Epidermal melanocyte (primary cell): ENCODE results near the gene USP9X.
"Not testable (repeated sequence)": the region's sequence is repeated elsewhere in the genome, so short reads cannot be mapped to it uniquely, and the experiment has no call there.

Source experiments
- DNase-seq: peaks from one replicate; pipeline ENCODE4 v3.0.0; 2011; ENCODE audit warnings: low spot score; ENCODE audit not compliant: insufficient read length

The USP9X gene, protein sequence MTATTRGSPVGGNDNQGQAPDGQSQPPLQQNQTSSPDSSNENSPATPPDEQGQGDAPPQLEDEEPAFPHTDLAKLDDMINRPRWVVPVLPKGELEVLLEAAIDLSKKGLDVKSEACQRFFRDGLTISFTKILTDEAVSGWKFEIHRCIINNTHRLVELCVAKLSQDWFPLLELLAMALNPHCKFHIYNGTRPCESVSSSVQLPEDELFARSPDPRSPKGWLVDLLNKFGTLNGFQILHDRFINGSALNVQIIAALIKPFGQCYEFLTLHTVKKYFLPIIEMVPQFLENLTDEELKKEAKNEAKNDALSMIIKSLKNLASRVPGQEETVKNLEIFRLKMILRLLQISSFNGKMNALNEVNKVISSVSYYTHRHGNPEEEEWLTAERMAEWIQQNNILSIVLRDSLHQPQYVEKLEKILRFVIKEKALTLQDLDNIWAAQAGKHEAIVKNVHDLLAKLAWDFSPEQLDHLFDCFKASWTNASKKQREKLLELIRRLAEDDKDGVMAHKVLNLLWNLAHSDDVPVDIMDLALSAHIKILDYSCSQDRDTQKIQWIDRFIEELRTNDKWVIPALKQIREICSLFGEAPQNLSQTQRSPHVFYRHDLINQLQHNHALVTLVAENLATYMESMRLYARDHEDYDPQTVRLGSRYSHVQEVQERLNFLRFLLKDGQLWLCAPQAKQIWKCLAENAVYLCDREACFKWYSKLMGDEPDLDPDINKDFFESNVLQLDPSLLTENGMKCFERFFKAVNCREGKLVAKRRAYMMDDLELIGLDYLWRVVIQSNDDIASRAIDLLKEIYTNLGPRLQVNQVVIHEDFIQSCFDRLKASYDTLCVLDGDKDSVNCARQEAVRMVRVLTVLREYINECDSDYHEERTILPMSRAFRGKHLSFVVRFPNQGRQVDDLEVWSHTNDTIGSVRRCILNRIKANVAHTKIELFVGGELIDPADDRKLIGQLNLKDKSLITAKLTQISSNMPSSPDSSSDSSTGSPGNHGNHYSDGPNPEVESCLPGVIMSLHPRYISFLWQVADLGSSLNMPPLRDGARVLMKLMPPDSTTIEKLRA (N-terminal part only)

DNA sequence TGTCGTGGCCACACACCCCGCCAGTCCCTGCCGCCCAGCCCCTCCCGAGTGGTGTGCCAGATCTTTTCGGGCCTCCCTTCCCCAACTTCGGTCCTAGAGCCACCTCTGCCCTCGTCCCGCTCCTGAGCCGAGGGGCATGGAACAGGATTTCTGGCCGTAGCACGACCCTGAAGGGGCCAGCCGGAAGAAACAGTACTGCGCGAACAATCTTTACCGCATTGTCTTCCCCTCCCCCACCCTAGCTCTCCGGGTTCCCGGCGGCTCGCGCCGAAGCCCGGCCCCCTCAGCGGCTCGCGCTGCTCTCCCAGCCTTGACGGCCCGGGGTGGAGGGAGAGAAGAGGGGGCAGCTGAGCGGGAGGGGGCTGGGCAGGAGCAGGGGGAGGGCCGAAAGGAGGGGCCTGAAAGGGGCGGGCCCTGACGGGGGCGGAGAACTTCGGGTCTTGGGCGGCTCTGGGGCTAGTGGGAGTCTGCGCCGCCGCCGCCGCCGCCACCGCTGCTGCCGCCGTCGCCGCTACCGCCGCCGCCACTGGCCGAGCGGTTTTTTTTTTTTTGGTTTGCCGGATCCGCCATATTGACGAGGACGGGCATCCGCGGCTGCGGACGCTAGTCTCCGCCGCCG is at the start of gene USP9X:
USP9X (plus strand) TSS at position 553 of the 619 bp plus-strand sequence. CDS start 38,184 bp downstream, outside the sequence.
- no peak for DNase-seq

DNA sequence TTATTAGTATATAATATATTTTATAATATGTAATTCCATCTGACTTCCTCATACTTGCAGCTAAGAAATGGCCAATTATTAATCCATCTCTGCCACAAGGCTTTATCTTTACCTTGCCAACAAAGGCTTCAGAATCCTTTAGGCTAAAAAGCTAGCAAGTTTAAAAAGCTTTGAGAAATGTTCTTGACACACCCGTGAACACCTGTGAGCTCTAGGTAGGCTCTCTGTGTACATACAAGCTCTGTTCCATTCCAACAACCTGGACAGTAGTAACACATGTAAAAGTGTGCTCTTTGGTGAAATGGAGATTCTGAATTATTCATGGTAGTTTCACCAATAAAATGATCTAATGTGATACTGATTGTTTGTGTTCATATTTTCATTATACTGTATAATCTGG is 49.7 kb upstream of the USP9X start:
- no peak for DNase-seq

DNA sequence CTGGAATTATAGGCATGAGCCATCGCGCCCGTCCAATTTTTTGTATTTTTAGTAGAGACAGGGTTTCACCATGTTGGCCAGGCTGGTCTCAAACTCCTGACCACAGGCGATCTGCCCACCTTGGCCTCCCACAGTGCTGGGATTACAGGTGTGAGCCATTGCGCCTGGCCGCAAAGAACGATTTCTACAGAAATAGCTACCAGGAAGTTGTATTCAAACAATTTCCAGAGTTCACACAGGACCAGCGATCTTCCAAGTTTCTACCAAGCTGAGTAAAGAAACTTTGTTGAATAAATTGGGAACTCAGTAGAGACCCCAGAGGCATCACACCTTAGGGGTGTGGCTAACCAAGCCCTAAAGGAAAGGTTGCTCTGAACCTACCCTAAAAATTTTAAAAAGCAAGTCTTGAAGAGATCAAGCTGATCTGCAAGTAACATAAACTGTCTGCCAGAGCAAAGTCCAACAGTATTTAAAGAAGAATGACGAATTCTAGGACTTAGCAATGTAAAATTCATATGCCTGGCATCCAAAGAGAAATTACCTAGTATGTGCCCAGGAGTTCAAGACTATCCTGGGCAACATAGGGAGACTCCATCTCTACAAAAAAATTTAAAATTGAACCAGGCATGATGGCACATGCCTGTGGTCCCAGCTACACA is 48.4 kb upstream of the USP9X start:
- DNase-seq, result no peak

DNA sequence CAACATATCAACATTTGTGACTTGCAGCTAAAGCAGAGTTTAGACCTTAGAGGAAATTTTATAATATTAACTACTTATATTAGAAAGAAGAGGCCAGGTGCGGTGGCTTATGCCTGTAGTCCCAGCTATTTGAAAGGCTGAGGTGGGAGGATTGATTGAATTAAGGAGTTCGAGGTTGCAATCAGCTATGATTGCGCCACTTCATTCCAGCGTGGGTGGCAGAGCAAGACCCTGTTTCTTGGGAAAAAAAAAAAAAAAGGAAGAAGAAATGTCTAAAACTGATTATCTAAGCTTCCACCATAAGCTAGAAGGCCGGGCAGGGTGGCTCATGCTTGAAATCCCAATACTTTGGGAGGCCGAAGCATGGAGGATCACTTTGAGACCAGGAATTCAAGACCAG is 42.0 kb upstream of the USP9X start:
- no peak for DNase-seq

DNA sequence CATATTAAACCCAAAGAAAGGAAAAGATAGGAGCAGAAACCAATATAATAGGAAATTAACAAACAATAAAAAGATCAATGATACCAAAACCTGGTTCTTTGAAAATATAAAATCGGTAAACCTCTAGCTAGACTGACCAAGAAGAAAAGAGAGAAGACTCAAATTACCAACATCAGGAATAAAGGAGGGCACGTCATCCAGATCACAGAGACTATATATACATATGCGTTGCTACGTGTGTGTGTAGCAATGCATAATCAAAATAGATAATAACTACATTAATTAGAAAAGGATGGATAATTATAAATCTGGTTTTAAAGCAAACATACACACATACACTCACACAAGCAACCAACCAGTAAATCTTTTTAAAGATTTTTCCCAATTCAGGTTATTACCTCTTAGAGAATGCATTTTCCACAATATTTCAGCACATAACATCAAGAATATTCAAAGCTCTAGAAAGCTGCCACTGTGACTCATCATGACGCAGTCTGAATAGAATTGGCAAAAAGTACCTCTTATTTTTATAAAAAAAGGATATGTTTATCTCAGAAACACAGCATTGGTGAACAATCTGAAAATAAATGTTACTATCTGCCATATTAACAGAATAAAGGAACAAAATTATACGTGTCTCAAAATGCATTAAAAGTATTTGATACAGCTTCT is 41.4 kb upstream of the USP9X start:
- DNase-seq, result no peak

DNA sequence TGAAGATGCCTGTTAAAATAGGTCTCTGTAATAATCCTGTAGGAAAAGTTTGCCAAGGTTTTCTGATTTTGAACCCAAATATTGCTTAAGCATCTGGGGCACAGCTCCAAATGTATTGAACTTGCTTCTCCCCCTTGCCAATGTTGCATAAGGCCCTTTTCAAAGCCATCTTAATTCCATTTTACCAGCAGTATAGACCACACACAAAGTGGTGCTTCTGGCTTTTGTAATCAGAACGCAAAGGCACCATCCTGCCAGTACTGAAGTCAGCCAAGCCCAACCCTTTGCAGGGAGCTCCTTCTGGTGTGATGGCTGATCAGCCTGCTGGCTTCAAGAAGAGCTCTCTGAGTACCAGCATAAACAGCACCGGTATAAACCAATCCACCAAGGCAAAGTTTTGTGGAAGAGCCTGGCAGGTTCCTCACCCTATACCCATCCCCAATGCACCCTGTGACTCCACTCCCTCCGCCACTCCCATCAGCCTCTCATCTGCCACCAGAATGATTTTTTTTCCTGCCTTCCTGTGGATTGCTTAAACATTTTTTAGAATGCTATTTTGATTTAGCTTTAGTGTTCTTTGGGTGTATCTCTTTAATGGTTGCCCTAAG is 39.2 kb upstream of the USP9X start:
- DNase-seq, result no peak

DNA sequence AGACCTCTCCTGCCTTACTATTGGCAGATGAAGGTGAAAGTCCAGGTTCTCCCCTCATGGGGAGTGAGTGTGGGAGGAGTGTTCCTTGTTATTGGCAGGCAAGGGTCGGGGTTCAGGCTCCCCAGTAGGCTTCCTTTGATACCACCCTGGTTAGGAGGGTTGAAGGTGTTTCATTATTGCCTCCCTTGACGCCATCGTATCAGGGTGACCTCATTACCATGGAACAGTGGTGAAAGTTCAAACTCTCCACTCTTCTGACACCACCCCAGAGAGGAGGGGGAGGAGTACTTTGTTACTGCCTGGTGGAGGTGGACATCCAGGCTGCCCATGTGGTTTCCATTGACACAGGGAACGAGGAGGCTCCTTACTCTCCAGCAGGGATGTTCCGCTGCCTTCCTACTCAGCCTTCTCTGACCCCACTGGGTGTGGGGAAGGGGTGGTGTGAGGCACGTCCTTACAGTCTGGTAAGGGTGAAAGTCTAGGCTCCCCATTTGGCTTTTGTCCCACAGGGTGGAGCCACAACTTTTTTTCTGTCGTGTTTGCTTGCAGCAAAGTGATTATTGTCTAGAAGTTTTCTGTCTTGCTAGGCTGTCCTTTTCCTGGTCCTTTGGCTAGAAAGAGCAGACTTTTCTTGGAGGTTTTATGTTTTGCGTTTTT is 37.2 kb upstream of the USP9X start:
- no peak for DNase-seq

DNA sequence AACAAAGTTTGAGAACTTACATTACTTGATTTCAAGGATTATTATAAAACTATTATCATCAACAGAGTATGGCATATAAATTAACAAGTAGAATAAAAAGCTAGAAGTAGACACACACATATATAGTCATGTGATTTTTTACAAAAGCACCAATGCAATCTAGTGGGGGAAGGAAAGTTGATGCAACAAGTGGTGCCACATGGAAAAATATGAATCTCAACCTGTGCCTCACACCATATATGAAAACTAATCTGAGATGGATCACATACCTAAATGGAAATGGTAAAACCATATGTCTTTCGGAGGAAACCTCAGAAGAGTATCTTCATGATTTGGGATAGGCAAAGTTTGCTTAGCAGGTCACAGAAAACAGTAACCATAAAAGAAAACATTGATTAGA is 34.9 kb upstream of the USP9X start:
- no peak for DNase-seq

DNA sequence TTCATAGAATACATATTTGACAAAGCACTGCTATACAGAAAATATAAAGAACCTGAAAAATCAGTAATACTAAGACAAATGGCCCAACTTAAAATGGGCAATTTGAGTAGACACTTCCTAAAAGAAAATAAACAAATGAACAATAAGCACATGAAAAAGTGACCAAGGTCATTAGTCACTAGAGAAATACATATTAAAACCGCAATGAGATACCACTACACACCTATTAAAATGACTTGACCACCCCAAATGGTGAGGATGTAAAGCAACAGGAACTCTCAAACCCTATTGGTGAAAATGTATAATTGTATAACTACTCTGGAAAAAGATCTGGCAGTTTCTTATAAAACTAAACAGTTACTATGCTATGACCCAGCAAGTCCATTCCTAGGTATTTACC is 34.0 kb upstream of the USP9X start:
- DNase-seq, result no peak

DNA sequence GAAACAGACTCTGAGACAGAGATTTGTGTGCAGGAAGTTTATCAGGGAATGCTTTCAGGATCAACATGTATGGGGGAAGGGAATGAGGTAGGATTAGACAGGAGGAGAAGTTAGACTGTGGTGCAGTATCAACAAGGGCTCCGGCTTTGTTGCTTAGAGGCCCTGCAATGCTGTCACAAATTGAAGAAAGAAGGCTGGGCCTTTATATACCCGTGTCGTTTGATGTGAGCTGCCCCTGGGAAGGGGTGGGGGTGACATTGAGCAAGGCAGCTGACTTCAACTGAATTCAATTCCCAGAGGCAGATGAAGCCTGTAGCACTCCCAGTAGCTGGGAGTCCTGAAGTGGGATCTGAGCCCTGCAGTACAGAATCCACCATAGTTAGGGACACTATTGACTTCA is 29.5 kb upstream of the USP9X start:
- no peak for DNase-seq

DNA sequence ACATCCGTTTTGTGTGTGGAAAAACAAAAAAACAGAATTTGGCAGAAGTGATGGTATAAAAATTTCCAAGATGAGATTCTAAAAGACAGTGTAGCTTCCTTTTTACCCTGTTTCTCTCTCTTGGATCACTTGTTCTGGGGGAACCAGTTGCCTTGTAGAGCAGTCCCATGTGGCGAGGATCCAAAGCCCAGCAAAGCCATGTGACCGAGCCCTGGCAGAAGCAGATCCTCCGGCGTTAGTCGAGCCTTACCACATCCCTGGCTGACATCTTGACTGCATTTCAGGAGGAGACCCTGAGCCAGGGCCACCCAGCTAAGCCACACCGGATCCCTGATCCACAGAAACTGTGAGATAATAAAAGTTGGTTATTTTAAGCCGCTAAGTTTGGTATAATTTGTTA is 22.0 kb upstream of the USP9X start:
- not testable (repeated sequence) for DNase-seq

DNA sequence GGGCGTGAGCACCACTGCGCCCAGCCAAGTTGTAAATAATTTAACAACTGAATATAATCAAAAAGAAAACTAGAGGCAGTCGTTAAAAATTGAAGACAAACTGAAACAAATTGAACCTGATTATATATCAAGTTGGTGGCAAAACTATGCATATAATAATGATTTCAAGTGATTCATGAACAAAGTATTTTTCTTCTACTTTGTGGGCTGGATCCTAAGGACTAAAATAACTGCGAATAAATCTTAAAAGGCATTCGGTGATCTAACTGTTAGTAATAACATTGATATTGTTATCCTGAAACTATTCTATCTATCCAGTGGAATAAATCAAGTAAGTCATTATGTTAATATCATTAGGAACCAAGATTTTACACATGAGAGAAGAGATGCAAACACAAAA is 21.2 kb upstream of the USP9X start:
- DNase-seq, result no peak

DNA sequence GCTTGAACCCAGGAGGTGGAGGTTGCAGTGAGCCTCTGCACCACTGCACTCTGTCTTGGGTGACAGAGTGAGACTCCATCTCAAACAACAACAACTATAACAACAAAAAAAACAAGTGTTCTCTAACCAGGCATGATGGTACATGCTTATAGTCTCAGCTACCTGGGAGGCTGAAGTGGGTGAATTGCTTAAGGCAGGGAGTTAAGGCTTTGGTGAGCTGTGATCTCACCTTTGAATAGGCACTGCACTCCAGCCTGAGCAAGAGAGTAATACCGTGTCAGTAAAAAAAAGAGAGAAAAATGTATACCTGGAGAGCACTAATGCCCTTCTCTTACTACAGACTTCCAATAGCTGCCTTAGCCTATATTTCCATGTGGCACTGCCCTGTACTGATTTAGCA is 18.9 kb upstream of the USP9X start:
- no peak for DNase-seq

DNA sequence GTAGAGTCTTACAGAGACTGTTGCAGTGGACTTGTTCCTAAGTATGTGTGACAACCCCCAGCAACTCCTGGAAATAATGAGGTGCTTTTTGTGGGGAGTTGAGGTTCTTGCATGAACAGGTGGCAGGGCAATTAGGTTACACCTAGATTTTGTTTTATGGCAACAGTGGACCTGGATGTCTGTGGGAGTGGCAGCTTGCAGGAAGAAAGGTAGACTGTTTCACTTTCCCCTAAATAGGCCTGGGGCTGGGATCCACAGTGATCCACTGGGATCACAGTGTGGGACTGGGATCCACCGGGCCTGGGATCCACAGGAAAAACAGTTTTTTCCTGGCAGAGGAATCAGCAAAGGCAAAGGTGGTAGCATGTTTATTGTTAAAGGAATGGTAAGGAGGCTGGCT is 18.3 kb upstream of the USP9X start:
- DNase-seq, result no peak

DNA sequence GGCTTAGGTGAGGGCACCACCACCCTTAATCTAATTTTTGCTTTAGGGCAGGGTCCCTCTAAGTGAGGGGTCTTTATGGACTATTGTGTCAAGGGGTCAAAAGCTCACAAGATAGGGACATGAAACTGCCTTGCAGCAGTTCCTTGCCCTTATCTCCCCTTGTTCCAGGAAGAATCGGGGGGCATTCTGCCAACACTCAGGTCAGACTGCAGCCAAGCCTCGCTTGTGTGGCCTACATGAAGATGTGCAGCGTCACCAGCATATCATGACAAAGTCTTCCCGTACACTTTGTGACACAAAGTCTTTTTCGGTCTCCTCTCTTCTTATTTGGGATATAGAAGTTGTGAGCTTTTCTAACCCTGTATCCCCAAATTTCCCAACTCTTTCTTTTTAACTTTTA is 17.5 kb upstream of the USP9X start:
- DNase-seq, result no peak

DNA sequence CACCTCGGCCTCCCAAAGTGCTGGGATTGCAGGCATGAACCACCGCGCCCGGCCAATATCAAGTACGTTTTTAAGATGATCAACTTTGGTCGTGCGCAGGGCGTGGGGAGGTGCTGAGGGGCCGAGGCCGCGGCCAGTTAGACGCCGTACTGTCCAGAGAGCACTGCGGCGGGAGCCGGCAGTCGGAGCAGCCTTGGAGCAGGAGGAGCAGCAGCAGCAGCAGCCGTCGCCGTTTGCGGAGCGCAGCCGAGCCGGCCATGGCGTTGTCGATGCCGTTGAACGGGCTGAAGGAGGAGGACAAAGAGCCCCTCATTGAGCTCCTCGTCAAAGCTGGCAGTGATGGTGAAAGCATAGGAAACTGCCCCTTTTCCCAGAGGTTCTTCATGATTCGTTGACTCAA is 8.5 kb upstream of the USP9X start:
- DNase-seq, result no peak

DNA sequence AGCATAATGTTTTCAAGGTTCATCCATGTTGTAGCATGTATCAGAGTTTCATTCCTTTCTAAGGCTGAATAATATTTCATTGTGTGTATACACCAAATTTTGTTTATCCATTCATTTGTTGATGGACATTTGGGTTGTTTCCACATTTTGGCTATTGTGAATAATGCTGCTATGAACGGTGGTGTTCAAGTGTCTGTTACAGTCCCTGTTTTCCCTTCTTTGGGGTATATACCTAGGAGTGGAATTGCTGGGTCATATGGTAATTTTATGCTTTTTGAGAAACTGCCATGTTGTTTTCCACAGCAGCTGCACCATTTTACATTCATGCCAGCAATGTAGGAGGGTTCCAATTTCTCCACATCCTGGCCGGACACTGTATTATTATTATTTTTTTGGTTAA is 3.4 kb upstream of the USP9X start:
- DNase-seq, result no peak

DNA sequence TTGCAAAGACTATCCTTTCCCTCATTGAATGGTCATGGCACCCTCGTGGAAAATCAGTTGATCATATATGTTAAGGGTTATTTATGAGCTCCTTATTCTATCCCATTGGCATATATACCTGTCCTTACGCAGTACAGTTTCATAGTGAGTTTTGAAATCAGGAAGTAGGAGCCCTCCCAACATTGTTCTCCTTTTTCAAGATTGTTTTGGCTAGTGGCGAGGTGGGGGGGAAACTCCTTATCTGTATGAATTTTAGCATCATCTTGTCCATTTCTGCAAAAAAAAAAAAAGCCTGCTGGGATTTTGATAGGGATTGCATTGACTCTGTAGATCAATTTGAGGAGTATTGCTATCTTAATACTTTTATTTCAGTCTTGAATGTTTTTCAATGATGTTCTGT is 2.5 kb upstream of the USP9X start:
- no peak for DNase-seq

DNA sequence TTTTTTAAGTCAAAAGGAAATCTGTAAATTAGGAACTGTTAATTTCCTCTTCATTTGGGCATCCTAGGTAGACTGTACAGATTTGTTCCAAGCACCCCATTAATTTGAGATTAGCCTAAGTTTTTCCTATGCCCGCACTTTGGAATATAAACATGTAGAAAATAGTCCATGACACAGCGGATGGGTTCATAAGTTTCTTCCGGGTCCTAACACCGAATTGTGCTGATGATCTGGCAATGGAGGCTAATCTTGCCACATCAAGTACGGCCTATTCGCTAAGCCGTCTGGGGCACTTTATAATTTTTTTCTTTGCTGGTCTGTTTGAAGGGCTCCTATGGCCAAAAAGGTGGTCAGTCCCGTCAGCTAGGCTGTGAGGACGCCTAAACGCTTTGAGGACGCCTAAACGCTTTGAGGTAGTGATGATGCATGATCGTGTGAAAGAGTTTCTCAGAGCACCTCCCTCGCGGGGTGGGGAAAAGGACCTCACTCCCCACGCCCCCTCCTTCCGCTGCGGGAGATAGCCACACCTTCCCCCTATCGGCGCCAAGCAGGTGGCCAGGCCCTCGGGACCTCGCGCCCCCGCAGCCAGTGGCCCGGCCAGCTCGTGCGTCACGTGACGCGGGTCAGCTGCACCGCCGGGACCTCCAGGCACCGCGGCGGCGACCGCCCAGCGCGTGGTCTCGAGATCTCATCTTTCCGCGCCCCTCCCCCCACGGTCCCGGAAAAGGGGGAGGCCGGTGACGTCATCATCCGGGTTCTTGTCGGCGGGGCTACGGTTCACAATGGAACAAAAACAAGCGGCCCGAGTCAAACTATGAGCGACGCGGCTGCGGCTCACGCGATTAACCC is 977 bp upstream of the USP9X start:
- DNase-seq, result peak; percentile 65
